GM19468 (cell line): ENCODE results near the gene IDE.
"Not testable (repeated sequence)": the region's sequence is repeated elsewhere in the genome, so short reads cannot be mapped to it uniquely, and the experiment has no call there.

Experiments used
- ATAC-seq: cut with Tn5 transposase; IDR thresholded peaks from one replicate; pipeline ENCODE4 v1.9.1; 2021; ENCODE audit warnings: mild to moderate bottlenecking, moderate library complexity, moderate number of reproducible peaks; ENCODE audit not compliant: unreplicated experiment; ENCODE audit errors: extremely low read depth

The IDE gene

DNA sequence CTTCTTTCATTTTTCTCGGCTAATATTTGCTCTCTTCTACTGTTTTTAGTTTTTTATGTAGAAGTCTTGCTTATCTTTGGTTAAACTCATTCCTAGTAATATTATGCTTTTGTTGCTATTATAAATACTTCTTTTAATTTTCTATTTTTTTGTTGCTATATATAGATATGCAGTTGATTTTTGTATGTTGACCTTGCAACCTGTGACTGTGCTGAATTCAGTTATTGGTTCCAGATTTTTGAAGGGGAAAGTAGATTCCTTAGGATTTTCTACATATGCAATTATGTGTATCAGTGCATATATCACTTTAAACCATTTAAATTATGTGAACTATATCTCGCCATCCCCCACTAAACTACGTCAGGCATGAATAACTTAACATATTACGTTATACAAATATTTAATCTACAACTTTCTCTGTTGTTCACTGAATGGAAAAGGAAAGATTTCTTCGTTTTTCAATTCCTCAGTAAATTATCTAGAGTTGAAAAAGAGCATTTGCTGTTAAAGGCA lies 71.5 kb downstream of the IDE start:
- no peak for ATAC-seq

- no peak for ATAC-seq
Observed at GRCh38 chr10:92493362-92493761, 80.5 kb downstream of the IDE start.

GRCh38 chr10:92492748-92493240 lies 81.1 kb downstream of the IDE start:
- ATAC-seq = no peak

GRCh38 chr10:92490387-92490786 lies 83.5 kb downstream of the IDE start:
- ATAC-seq = no peak

- ATAC-seq = no peak
Observed at GRCh38 chr10:92486637-92487036, 87.3 kb downstream of the IDE start.

DNA sequence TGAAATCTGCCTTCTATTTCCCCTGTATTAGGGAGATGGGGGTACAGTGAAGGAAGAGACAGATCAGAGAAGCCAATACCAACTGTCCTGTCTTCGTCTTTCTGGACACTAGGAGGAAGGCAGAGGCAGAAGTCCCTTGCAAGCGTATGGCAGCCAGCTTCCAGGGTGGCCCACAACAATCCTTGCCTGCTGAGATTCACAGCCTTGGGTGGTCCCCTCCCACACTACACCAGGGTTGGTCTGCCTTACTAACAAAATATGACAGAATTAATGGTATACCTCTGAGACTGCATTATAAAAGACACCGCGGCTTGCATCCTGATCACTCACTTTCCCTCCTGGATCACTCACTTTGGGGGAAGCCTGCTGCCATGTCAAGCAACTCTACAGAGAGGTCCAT lies 90.4 kb downstream of the IDE start:
- no peak for ATAC-seq

DNA sequence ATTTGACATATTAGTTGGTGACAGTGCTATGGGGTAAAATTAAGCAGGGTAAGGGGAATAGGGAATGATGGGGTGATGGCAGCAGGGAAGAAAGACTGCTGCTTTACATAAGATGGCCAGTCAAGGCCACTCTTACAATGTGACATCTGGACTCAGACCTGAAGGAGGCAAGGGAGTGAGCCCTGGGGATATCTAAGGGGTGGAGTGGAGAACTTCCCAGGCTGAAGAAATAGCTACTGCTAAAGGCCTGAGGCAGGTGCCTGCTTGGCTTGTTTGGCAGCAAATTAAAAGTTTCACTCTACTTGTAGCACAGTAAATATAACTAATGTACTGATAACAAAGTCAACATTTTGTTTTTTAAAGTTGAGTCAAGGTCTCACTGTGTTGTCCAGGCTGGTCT lies 93.5 kb downstream of the IDE start:
- ATAC-seq = no peak

- ATAC-seq = no peak
Observed at GRCh38 chr10:92479547-92479946, 94.3 kb downstream of the IDE start.

GRCh38 chr10:92478536-92478935 lies 95.4 kb downstream of the IDE start:
- no peak for ATAC-seq

- no peak for ATAC-seq
Observed at GRCh38 chr10:92475357-92475868, 98.5 kb downstream of the IDE start.

DNA sequence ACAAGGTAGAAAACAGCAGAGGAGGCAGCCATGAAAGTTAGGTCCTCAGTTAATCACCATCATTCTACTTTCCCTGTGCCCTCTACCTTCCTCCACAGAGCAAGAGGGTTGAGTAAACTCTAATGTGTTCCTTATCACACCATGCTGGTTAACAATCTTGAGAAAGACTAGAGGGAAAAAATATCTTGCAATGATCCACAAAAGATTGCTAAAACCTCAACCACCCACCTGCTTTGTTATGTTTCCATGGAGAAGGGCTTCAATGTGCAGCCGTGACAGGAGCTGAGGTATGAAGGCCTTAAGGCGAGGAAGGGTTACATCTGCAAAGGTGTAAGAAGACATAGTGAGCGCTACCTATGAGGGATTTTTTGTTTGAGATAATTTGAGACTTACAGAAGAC lies 103.9 kb downstream of the IDE start:
- ATAC-seq = no peak

DNA sequence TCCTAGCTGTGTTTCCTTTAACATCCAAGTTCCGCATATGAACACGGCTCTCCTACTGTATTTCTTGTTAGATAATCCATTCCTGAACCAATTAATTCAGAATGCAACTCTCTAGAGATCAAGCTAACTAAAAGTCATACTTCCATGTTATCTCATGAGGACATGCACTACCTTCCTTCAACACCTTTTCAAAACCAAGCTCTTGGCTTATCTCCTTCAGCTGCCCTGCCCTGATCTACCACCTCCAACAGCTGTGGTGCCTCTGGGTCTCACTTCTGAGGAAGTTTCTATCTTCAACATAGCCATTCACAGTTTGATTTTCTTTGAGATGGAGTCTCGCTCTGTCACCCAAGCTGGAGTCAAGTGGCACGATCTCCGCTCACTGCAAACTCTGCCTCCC lies 109.5 kb downstream of the IDE start:
- ATAC-seq = no peak

GRCh38 chr10:92463582-92463981 lies 110.3 kb downstream of the IDE start:
- ATAC-seq = no peak

GRCh38 chr10:92454955-92455354 lies 118.9 kb downstream of the IDE start:
- ATAC-seq = not testable (repeated sequence)

DNA sequence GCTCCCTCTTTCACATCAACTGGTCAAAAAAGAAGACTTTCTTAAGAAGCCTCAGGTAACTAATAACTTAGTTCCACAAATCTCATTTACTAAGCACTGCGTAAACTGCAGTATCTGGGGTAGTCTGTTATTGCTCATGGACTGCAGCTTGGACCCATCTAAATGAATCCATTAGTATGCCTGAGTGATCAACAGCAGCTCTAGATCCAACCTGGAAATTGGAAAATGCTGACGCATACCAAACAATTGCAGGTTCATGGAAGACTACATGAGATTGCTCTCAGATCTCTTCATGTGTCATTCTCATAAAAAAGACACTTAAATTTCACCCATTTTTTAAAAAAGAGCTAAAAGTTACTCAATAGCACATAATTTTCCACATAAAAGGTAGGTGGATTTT lies 121.6 kb downstream of the IDE start:
- ATAC-seq = no peak

DNA sequence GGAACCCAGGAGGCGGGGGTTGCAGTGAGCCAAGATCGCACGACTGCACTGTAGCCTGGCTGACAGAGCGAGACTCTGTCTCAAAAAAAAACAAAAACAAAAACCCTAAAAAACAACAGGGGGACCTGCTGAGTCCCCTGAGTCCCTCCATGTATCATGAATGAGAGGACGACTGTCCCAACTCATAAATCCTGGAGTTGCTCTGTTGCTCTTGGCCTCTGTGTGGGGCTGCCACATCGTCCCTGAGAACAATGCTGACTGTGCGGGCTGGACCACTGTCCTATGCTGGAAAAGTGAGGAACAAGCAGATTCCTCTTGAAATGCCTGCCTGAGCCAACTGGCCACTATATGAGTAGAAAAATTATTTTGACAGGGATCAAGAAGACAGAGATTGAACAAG lies 122.5 kb downstream of the IDE start:
- no peak for ATAC-seq

- no peak for ATAC-seq
Observed at GRCh38 chr10:92450896-92451295, 123.0 kb downstream of the IDE start.

- no peak for ATAC-seq
Observed at GRCh38 chr10:92440578-92440977, 133.3 kb downstream of the IDE start.

DNA sequence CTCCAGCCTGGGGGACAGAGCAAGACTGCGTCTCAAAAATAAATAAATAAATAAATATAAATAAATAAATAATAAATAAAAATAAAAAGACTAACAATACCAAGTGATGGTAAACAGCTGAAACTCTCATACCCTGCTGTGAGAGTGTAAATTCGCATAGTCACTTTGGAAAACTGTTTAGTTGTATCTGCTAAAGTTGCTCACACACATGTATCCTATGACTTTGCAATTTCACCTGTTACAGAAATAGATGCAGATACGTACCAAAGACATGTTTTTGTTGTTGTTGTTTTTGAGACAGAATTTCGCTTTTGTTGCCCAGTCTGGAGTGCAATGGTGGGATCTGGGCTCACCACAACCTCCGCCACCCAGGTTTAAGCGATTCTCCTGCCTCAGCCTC lies 135.7 kb downstream of the IDE start:
- ATAC-seq = no peak

- no peak for ATAC-seq
Observed at GRCh38 chr10:92436611-92437010, 137.3 kb downstream of the IDE start.

GRCh38 chr10:92436065-92436464 lies 137.8 kb downstream of the IDE start:
- ATAC-seq = not testable (repeated sequence)

DNA sequence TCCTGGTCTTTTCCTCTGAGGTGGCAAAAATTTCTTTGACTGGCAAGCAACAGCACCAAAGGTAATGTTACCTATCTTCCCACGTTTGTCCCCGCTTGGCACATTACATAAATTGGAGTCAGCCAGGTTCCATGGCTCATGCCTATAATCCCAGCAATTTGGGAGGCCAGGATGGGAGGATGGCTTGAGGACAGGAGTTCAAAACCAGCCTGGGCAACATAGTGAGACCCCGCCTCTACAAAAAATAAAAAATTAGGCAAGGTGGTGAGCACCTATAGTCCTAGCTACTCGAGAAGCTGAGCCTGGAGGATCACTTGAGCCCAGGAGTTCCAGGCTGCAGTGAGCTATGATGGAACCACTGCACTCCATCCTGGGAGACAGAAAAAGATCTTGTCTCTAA lies 139.5 kb downstream of the IDE start:
- no peak for ATAC-seq

GRCh38 chr10:92432596-92432995 lies 141.3 kb downstream of the IDE start:
- ATAC-seq = no peak
